ENCODE results near the gene SIRT4. TPM values are rescaled to one million over a fixed set of nuclear protein-coding genes. Genes with fewer than 3 reads are reported as not detected.
A peak's percentile ranks its signal among the peaks of the same experiment; 100 is the strongest.
"Not testable (repeated sequence)": the region's sequence is repeated elsewhere in the genome, so short reads cannot be mapped to it uniquely, and the experiment has no call there.

Gene SIRT4
- total RNA-seq, 1 experiment from 2014 or later = 3.7 TPM

DNA sequence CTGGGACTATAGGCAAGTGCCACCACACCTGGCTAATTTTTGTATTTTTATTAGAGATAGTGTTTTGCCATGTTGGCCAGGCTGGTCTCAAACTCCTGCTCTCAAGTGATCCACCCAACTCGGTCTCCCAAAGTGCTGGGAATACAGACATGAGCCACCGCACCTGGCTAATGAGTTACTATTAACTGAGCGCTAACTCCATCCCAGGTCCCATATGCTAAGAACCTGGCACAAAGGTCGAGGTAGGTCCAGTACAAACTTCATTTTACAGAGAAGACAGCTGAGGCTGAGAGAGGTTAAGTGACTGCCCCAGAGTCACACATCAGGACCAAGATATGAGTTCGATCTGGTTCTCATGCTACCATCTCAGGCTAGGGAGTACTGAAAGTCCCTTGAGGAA is 29.9 kb downstream of the SIRT4 start:
- no TSS peak for BruUV-seq (replicated peaks)
- POLR2A ChIA-PET (ENCODE audit: low non-redundant PET) = interaction anchor here (0.6 kb wide), 2 partner anchors 35 to 1738 kb away, joined by 5 to 9 read pairs; no protein-coding TSS in a partner anchor
- no peaks in the 10 kb centered on the region for H3K4me1 ChIP-seq (ENCODE audit: insufficient read depth, low read length, poor library complexity, severe bottlenecking)
- H3K4me3 ChIP-seq (ENCODE audit: low read depth, low read length, poor library complexity, severe bottlenecking) = no peak overlapping the region
- intact Hi-C loops (cut with micrococcal nuclease; ENCODE audit: unreplicated experiment) = no loop called here
- no peak for TF ChIP-seq EZH2 (IDR thresholded peaks at IDR 0.05; ENCODE audit: borderline replicate concordance, low read depth, low read length, poor library complexity, severe bottlenecking)
- TF ChIP-seq, protein P1, sequence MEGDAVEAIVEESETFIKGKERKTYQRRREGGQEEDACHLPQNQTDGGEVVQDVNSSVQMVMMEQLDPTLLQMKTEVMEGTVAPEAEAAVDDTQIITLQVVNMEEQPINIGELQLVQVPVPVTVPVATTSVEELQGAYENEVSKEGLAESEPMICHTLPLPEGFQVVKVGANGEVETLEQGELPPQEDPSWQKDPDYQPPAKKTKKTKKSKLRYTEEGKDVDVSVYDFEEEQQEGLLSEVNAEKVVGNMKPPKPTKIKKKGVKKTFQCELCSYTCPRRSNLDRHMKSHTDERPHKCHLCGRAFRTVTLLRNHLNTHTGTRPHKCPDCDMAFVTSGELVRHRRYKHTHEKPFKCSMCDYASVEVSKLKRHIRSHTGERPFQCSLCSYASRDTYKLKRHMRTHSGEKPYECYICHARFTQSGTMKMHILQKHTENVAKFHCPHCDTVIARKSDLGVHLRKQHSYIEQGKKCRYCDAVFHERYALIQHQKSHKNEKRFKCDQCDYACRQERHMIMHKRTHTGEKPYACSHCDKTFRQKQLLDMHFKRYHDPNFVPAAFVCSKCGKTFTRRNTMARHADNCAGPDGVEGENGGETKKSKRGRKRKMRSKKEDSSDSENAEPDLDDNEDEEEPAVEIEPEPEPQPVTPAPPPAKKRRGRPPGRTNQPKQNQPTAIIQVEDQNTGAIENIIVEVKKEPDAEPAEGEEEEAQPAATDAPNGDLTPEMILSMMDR (conservative IDR thresholded peaks at IDR 0.05; ENCODE audit: low read depth, low read length) = no peak
- H3K27ac ChIP-seq (ENCODE audit: low read depth, low read length, poor library complexity, severe bottlenecking) = no peak overlapping the region
- H3K9me3 ChIP-seq (ENCODE audit: low read depth, low read length, poor library complexity, severe bottlenecking) = no peaks in the 10 kb centered on the region
- no peak for DNase-seq (ENCODE audit: low spot score)
- H3K27me3 ChIP-seq (replicated peaks; ENCODE audit: insufficient read depth, low read depth, low read length, poor library complexity) = no peaks in the 10 kb centered on the region
- CTCF ChIA-PET = no interaction called here
- H3K36me3 ChIP-seq (ENCODE audit: insufficient read depth, low read length, poor library complexity, severe bottlenecking) = no peaks in the 10 kb centered on the region

DNA sequence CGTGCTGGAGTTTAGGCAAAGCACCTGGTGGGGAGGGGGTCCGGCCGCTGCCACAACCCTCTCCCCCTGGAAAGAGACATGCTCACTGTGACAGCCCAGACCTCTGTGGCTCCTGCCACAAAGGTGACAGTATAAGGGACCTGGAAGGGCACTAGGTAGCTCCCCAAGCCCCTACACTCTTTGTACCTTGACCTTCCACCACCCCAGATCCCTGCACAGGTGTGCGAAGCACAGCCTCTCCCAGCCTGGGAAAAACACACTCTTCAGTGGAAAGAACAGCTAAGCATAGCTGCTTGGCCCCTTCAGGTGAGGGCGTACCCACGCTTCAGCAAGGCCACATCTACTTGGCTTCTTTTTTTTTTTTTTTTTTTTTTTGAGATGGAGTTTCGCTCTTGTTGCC is 30.4 kb downstream of the SIRT4 start:
- DNase-seq (ENCODE audit: low spot score) = no peak
- POLR2A ChIA-PET (ENCODE audit: low non-redundant PET) = interaction anchor here (0.6 kb wide), 2 partner anchors 32 to 34 kb away, joined by 4 to 5 read pairs; no protein-coding TSS in a partner anchor
- CTCF ChIA-PET = no interaction called here
- Histone ChIP-seq H3K9me3 (ENCODE audit: low read depth, low read length, poor library complexity, severe bottlenecking) (peaks cover 5% of the 10 kb centered on the region), H3K27ac (ENCODE audit: low read depth, low read length, poor library complexity, severe bottlenecking) (no peak overlapping the region), H3K36me3 (ENCODE audit: insufficient read depth, low read length, poor library complexity, severe bottlenecking) (no peaks in the 10 kb centered on the region), H3K4me3 (ENCODE audit: low read depth, low read length, poor library complexity, severe bottlenecking) (no peak overlapping the region), H3K27me3 (replicated peaks; ENCODE audit: insufficient read depth, low read depth, low read length, poor library complexity) (no peaks in the 10 kb centered on the region), H3K4me1 (ENCODE audit: insufficient read depth, low read length, poor library complexity, severe bottlenecking) (no peaks in the 10 kb centered on the region)
- intact Hi-C loops (cut with micrococcal nuclease; ENCODE audit: unreplicated experiment) = no loop called here
- TF ChIP-seq, protein P1 (conservative IDR thresholded peaks at IDR 0.05; ENCODE audit: low read depth, low read length) = no peak
- TF ChIP-seq EZH2 (IDR thresholded peaks at IDR 0.05; ENCODE audit: borderline replicate concordance, low read depth, low read length, poor library complexity, severe bottlenecking) = no peak
- no TSS peak for BruUV-seq (replicated peaks)

- CTCF ChIA-PET = interaction anchor here (0.8 kb wide), 1 partner anchor 93 kb away, joined by 3 read pairs; no protein-coding TSS in a partner anchor
- POLR2A ChIA-PET (ENCODE audit: low non-redundant PET) = interaction anchor here (0.7 kb wide), 1 partner anchor 44 kb away, joined by 17 read pairs; no protein-coding TSS in a partner anchor
- BruUV-seq (replicated peaks); H3K4me3 ChIP-seq (ENCODE audit: low read depth, low read length, poor library complexity, severe bottlenecking); H3K4me1 ChIP-seq (ENCODE audit: insufficient read depth, low read length, poor library complexity, severe bottlenecking); intact Hi-C loops (cut with micrococcal nuclease; ENCODE audit: unreplicated experiment); H3K36me3 ChIP-seq (ENCODE audit: insufficient read depth, low read length, poor library complexity, severe bottlenecking); H3K27me3 ChIP-seq (replicated peaks; ENCODE audit: insufficient read depth, low read depth, low read length, poor library complexity); H3K27ac ChIP-seq (ENCODE audit: low read depth, low read length, poor library complexity, severe bottlenecking): not testable (repeated sequence)
- TF ChIP-seq, protein P1 (conservative IDR thresholded peaks at IDR 0.05; ENCODE audit: low read depth, low read length) = peak; percentile 59
- H3K9me3 ChIP-seq (ENCODE audit: low read depth, low read length, poor library complexity, severe bottlenecking) = peaks cover 10% of the 10 kb centered on the region
- DNase-seq (ENCODE audit: low spot score) = peak; percentile 43
Observed at GRCh38 chr12:120335447-120335846, 33.3 kb downstream of the SIRT4 start.

- H3K4me1 ChIP-seq (ENCODE audit: insufficient read depth, low read length, poor library complexity, severe bottlenecking); CTCF ChIA-PET; H3K27ac ChIP-seq (ENCODE audit: low read depth, low read length, poor library complexity, severe bottlenecking); DNase-seq (ENCODE audit: low spot score); BruUV-seq (replicated peaks); H3K4me3 ChIP-seq (ENCODE audit: low read depth, low read length, poor library complexity, severe bottlenecking); H3K27me3 ChIP-seq (replicated peaks; ENCODE audit: insufficient read depth, low read depth, low read length, poor library complexity); H3K36me3 ChIP-seq (ENCODE audit: insufficient read depth, low read length, poor library complexity, severe bottlenecking); POLR2A ChIA-PET (ENCODE audit: low non-redundant PET); intact Hi-C loops (cut with micrococcal nuclease; ENCODE audit: unreplicated experiment): not testable (repeated sequence)
- H3K9me3 ChIP-seq (ENCODE audit: low read depth, low read length, poor library complexity, severe bottlenecking) = peaks cover 10% of the 10 kb centered on the region
Observed at GRCh38 chr12:120336392-120336791, 34.3 kb downstream of the SIRT4 start.

Data from A673 (cell line).